MM.1S (cell line): Measurements from ENCODE around the gene PPP1R14C.

Experiments
- DNase-seq: peaks from one replicate; pipeline ENCODE4 v3.0.0-alpha.2; 2015
- H2AFZ ChIP-seq: fragments of 300-600 bp; sonication (generic); 2 replicates; pipeline ENCODE4 v1.6.0; 2016; ENCODE audit warnings: antibody characterized with exemption, low read length
- H3F3A ChIP-seq: fragments of 300-600 bp; sonication (generic); 2 replicates; pipeline ENCODE4 v1.6.1; 2016; ENCODE audit warnings: mild to moderate bottlenecking, antibody characterized with exemption, low read length, moderate library complexity, mixed read lengths; ENCODE audit not compliant: insufficient read depth
- H3K27ac ChIP-seq: fragments of 300-600 bp; sonication (generic); 2 replicates; pipeline ENCODE4 v1.5.1; 2016; ENCODE audit warnings: mild to moderate bottlenecking, low read length
- H3K27me3 ChIP-seq: fragments of 300-600 bp; sonication (generic); replicated peaks from 2 replicates; pipeline ENCODE4 v1.6.0; 2016; ENCODE audit warnings: low read length; ENCODE audit not compliant: insufficient read depth
- H3K36me3 ChIP-seq: fragments of 300-600 bp; sonication (generic); replicated peaks from 2 replicates; pipeline ENCODE4 v1.6.1; 2016; ENCODE audit warnings: mild to moderate bottlenecking, low read length, mixed read lengths; ENCODE audit not compliant: insufficient read depth
- H3K4me1 ChIP-seq: fragments of 300-600 bp; sonication (generic); 2 replicates; pipeline ENCODE4 v1.6.1; 2016; ENCODE audit warnings: low read length, mixed read lengths
- H3K4me2 ChIP-seq: fragments of 300-600 bp; sonication (generic); 2 replicates; pipeline ENCODE4 v1.6.0; 2016; ENCODE audit warnings: low read depth, low read length
- H3K4me3 ChIP-seq: fragments of 300-600 bp; sonication (generic); 2 replicates; pipeline ENCODE4 v1.5.1; 2016; ENCODE audit warnings: low read length, mixed read lengths
- H3K79me2 ChIP-seq: fragments of 300-600 bp; sonication (generic); 2 replicates; pipeline ENCODE4 v1.6.1; 2016; ENCODE audit warnings: mixed run types, low read length, mixed read lengths
- H3K9ac ChIP-seq: fragments of 300-600 bp; sonication (generic); 2 replicates; pipeline ENCODE4 v1.6.1; 2016; ENCODE audit warnings: low read length, mixed read lengths
- H3K9me2 ChIP-seq: fragments of 300-600 bp; sonication (generic); replicated peaks from 2 replicates; pipeline ENCODE4 v1.6.1; 2016; ENCODE audit warnings: mild to moderate bottlenecking, low read length, mixed read lengths; ENCODE audit not compliant: insufficient read depth
- H3K9me3 ChIP-seq: fragments of 300-600 bp; sonication (generic); replicated peaks from 2 replicates; pipeline ENCODE4 v1.6.1; 2016; ENCODE audit warnings: mild to moderate bottlenecking, low read length, mixed read lengths; ENCODE audit not compliant: insufficient read depth
- H4K20me1 ChIP-seq: fragments of 300-600 bp; sonication (generic); 2 replicates; pipeline ENCODE4 v1.6.1; 2016; ENCODE audit warnings: mild to moderate bottlenecking, low read length, moderate library complexity, mixed read lengths; ENCODE audit not compliant: insufficient read depth
- CTCF ChIP-seq: fragments of 300-600 bp; sonication (generic); IDR thresholded peaks from 2 replicates; pipeline ENCODE4 v1.5.1; 2016; ENCODE audit warnings: antibody characterized with exemption, low read length, mixed read lengths
- EZH2 ChIP-seq: fragments of 300-600 bp; sonication (generic); optimal IDR thresholded peaks from 2 replicates; pipeline ENCODE3; 2017; ENCODE audit warnings: low read depth, mild to moderate bottlenecking, antibody characterized with exemption, low read length, mixed read lengths
- EZH2phosphoT487 ChIP-seq: fragments of 300-600 bp; sonication (generic); IDR thresholded peaks from 2 replicates; pipeline ENCODE4 v1.6.1; 2018; ENCODE audit warnings: antibody characterized with exemption, low read length

The PPP1R14C gene

GRCh38 chr6:150152891-150153876 lies 10.3 kb downstream of the PPP1R14C start:
- Histone ChIP-seq H4K20me1 (no peaks in the 10 kb centered on the region), H3K36me3 (no peaks in the 10 kb centered on the region), H3F3A (no peaks in the 10 kb centered on the region), H2AFZ (no peak overlapping the region), H3K79me2 (no peaks in the 10 kb centered on the region), H3K4me1 (no peaks in the 10 kb centered on the region), H3K9ac (no peak overlapping the region), H3K9me2 (no peaks in the 10 kb centered on the region), H3K9me3 (no peaks in the 10 kb centered on the region), H3K4me2 (no peak overlapping the region), H3K27me3 (no peaks in the 10 kb centered on the region), H3K4me3 (no peak overlapping the region), H3K27ac (no peak overlapping the region)
- TF ChIP-seq EZH2 (no peak), CTCF (no peak), EZH2phosphoT487 (no peak)
- no peak for DNase-seq

GRCh38 chr6:150153905-150154492 lies 11.2 kb downstream of the PPP1R14C start:
- Histone ChIP-seq H3K9me3 (no peaks in the 10 kb centered on the region), H3F3A (no peaks in the 10 kb centered on the region), H4K20me1 (no peaks in the 10 kb centered on the region), H3K4me3 (no peak overlapping the region), H2AFZ (no peak overlapping the region), H3K9ac (no peak overlapping the region), H3K4me1 (no peaks in the 10 kb centered on the region), H3K4me2 (no peak overlapping the region), H3K27me3 (no peaks in the 10 kb centered on the region), H3K9me2 (no peaks in the 10 kb centered on the region), H3K27ac (no peak overlapping the region), H3K79me2 (no peaks in the 10 kb centered on the region), H3K36me3 (no peaks in the 10 kb centered on the region)
- TF ChIP-seq EZH2 (no peak), CTCF (no peak), EZH2phosphoT487 (no peak)
- no peak for DNase-seq

- H3F3A ChIP-seq, result no peaks in the 10 kb centered on the region
- TF ChIP-seq EZH2 (no peak), CTCF (no peak), EZH2phosphoT487 (no peak)
- no peaks in the 10 kb centered on the region for H3K9me3 ChIP-seq
- H3K9ac ChIP-seq, result no peak overlapping the region
- H3K4me2 ChIP-seq, result no peak overlapping the region
- H3K4me3 ChIP-seq, result no peak overlapping the region
- H3K9me2 ChIP-seq, result no peaks in the 10 kb centered on the region
- no peak for DNase-seq
- H2AFZ ChIP-seq, result no peak overlapping the region
- H3K27me3 ChIP-seq, result no peaks in the 10 kb centered on the region
- no peaks in the 10 kb centered on the region for H3K79me2 ChIP-seq
- H4K20me1 ChIP-seq, result no peaks in the 10 kb centered on the region
- no peaks in the 10 kb centered on the region for H3K4me1 ChIP-seq
- no peak overlapping the region for H3K27ac ChIP-seq
- H3K36me3 ChIP-seq, result no peaks in the 10 kb centered on the region
Measured at GRCh38 chr6:150156460-150156859, 13.6 kb downstream of the PPP1R14C start.
